Fibroblast of peridontal ligament (primary cell): ENCODE data around the gene RFX2.
"Not testable (repeated sequence)": the region's sequence is repeated elsewhere in the genome, so short reads cannot be mapped to it uniquely, and the experiment has no call there.

Source experiments
- DNase-seq: peaks from one replicate; pipeline ENCODE4 v3.0.0-alpha.2; 2010; ENCODE audit errors: extremely low read depth

RFX2 gene

GRCh38 chr19:5971714-5972354 is 138.5 kb downstream of the RFX2 start:
- peak; percentile 23 for DNase-seq

- DNase-seq: no peak
These were observed 140.8 kb downstream of the RFX2 start for GRCh38 chr19:5969476-5969875.

- no peak for DNase-seq
These were observed 141.6 kb downstream of the RFX2 start for GRCh38 chr19:5968431-5969373.

GRCh38 chr19:5967994-5968430 is 142.3 kb downstream of the RFX2 start:
- peak; percentile 83 for DNase-seq

GRCh38 chr19:5967571-5967970 is 142.7 kb downstream of the RFX2 start:
- no peak for DNase-seq

GRCh38 chr19:5966941-5967340 is 143.4 kb downstream of the RFX2 start:
- DNase-seq: no peak

GRCh38 chr19:5966215-5966614 is 144.1 kb downstream of the RFX2 start:
- no peak for DNase-seq

- DNase-seq: no peak
These were observed 145.3 kb downstream of the RFX2 start for GRCh38 chr19:5964816-5965565.

GRCh38 chr19:5963855-5964254 is 146.4 kb downstream of the RFX2 start:
- no peak for DNase-seq

- not testable (repeated sequence) for DNase-seq
These were observed 147.0 kb downstream of the RFX2 start for GRCh38 chr19:5963259-5963658.

GRCh38 chr19:5961969-5962945 is 148.0 kb downstream of the RFX2 start:
- no peak for DNase-seq

- not testable (repeated sequence) for DNase-seq
These were observed 148.7 kb downstream of the RFX2 start for GRCh38 chr19:5961641-5961968.

- no peak for DNase-seq
These were observed 150.0 kb downstream of the RFX2 start for GRCh38 chr19:5960005-5961001.

- no peak for DNase-seq
These were observed 150.9 kb downstream of the RFX2 start for GRCh38 chr19:5959260-5960004.

- DNase-seq: no peak
These were observed 151.5 kb downstream of the RFX2 start for GRCh38 chr19:5958851-5959122.

GRCh38 chr19:5958074-5958850 is 152.0 kb downstream of the RFX2 start:
- no peak for DNase-seq

- no peak for DNase-seq
These were observed 153.1 kb downstream of the RFX2 start for GRCh38 chr19:5957170-5957569.

- DNase-seq: no peak
These were observed 153.6 kb downstream of the RFX2 start for GRCh38 chr19:5956728-5957127.

- DNase-seq: no peak
These were observed 154.0 kb downstream of the RFX2 start for GRCh38 chr19:5956323-5956722.
